Epithelial cell of proximal tubule (primary cell): ENCODE measurements around the gene CCNT1. TPM values are rescaled to one million over a fixed set of nuclear protein-coding genes. Genes with fewer than 3 reads are reported as not detected.

Experiments used
- DNase-seq: peaks from one replicate; pipeline ENCODE4 v3.0.0-alpha.2; 2011; ENCODE audit warnings: low read depth
- H3K4me3 ChIP-seq: 2 replicates; pipeline ENCODE4 v1.5.1; 2011; ENCODE audit warnings: low read depth, mild to moderate bottlenecking, low read length
- total RNA-seq: library from RNA; depleted of rRNA; stranded (reverse); fragments of >200 nt; gene quantifications from 2 replicates; pipeline ENCODE4 v1.2.3, GENCODE V29; 2015
- TF ChIP-seq, protein P1 (sequence below): conservative IDR thresholded peaks from 2 replicates; pipeline ENCODE4 v1.5.1; 2012; ENCODE audit warnings: low read depth, mild to moderate bottlenecking, low read length

Gene CCNT1
- total RNA-seq, 1 donor from 2014 or later, result 15.9 TPM

DNA sequence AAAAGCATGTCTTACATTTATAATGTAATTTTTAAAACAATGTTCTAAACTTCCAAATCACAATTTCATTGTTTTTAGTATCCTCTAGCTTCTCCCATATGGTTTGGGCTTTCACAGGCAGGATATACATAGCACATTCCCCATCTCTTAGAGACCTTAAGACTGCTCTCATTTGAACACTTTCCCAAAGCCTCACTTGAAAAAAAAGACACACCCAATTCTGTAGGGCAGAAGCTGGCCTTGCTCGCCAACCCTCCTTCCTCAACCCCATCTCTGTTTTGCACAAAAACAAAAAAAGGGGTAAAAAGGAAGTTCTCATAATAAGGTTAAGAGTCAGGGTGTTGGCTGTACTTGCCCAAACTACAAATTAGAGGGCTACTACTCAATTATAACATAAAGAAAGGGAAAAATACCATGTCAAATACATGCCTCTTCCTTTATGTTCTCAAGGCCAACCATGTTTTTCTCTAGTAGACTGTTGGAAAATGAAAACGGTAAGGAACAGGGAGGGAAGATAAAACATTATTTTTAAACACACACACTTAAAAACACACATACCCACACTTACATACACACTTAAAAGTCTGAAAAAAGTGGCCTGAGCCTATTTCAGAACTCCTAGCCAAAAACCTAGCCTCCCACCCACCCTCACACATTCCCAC, 24.6 kb downstream of the CCNT1 start:
- TF ChIP-seq, protein P1, sequence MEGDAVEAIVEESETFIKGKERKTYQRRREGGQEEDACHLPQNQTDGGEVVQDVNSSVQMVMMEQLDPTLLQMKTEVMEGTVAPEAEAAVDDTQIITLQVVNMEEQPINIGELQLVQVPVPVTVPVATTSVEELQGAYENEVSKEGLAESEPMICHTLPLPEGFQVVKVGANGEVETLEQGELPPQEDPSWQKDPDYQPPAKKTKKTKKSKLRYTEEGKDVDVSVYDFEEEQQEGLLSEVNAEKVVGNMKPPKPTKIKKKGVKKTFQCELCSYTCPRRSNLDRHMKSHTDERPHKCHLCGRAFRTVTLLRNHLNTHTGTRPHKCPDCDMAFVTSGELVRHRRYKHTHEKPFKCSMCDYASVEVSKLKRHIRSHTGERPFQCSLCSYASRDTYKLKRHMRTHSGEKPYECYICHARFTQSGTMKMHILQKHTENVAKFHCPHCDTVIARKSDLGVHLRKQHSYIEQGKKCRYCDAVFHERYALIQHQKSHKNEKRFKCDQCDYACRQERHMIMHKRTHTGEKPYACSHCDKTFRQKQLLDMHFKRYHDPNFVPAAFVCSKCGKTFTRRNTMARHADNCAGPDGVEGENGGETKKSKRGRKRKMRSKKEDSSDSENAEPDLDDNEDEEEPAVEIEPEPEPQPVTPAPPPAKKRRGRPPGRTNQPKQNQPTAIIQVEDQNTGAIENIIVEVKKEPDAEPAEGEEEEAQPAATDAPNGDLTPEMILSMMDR, result no peak
- DNase-seq, result no peak
- no peak overlapping the region for H3K4me3 ChIP-seq

GRCh38 chr12:48690990-48691389, 25.5 kb downstream of the CCNT1 start:
- H3K4me3 ChIP-seq, result no peak overlapping the region
- DNase-seq, result peak; percentile 29
- TF ChIP-seq, protein P1, result no peak

DNA sequence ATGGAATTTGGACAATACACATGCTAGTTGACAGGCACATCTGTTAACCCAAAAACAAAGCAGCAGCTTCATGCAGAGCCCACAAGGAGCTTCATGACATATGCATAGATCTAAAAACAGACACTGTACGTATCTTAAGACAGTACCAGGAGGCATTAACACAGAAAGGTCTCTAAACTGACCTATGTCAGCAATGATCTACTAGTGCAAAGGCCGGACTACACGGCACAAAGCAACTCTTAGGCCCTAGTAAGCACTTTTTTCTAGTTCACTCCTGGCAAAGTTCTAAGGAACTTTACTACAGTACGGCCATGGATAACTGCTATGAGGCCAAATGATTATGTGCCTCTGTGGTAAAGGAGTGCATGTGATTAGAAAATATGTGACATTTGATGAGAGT, 26.1 kb downstream of the CCNT1 start:
- DNase-seq, result no peak
- TF ChIP-seq, protein P1, result no peak
- no peak overlapping the region for H3K4me3 ChIP-seq

GRCh38 chr12:48688836-48689235, 27.7 kb downstream of the CCNT1 start:
- no peak overlapping the region for H3K4me3 ChIP-seq
- no peak for DNase-seq
- TF ChIP-seq, protein P1, result no peak

DNA sequence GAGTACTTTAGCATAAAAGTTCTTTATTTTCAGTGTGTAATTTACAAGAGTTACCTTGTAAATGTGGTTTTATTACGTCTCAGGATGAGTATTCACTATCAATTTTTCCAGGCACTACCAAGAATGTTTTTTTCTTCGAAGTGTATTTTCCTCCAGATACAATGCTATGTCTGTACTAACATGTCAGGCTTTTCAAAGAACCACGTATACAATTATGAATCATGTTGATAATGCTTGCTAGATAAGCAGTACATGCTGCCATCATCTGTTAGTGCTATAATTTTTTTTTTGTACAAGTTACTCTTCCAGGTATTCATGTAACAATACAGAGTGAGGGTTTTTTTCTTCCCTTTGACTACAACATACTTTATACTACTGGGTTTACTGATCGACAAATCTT, 28.9 kb downstream of the CCNT1 start:
- TF ChIP-seq, protein P1, result no peak

GRCh38 chr12:48686615-48687334, 29.7 kb downstream of the CCNT1 start:
- no peak overlapping the region for H3K4me3 ChIP-seq
- TF ChIP-seq, protein P1, result no peak
- DNase-seq, result no peak

More for the DNA sequence above, 28.9 kb downstream of the CCNT1 start:
- H3K4me3 ChIP-seq, result no peak overlapping the region
- DNase-seq, result no peak
